ENCODE measurements around the gene PPP1R16B.

Gene PPP1R16B

GRCh38 chr20:38930242-38930569, 124.7 kb downstream of the PPP1R16B start:
- DNase-seq (ENCODE audit: low read depth): no peak
- TF ChIP-seq CTCF (IDR thresholded peaks at IDR 0.05; ENCODE audit: low read length, missing control alignments): no peak
- H3K4me3 ChIP-seq (replicated peaks; ENCODE audit: low read depth, low read length): no peak overlapping the region

GRCh38 chr20:38931984-38932383, 126.5 kb downstream of the PPP1R16B start:
- H3K4me3 ChIP-seq (replicated peaks; ENCODE audit: low read depth, low read length): peak overlapping the region; percentile 43
- TF ChIP-seq CTCF (IDR thresholded peaks at IDR 0.05; ENCODE audit: low read length, missing control alignments): no peak
- DNase-seq (ENCODE audit: low read depth): no peak

GRCh38 chr20:38932457-38933120, 127.1 kb downstream of the PPP1R16B start:
- H3K4me3 ChIP-seq (replicated peaks; ENCODE audit: low read depth, low read length): peak overlapping the region; percentile 43
- no peak for TF ChIP-seq CTCF (IDR thresholded peaks at IDR 0.05; ENCODE audit: low read length, missing control alignments)
- DNase-seq (ENCODE audit: low read depth): peak; percentile 92

GRCh38 chr20:38934530-38934929, 129.0 kb downstream of the PPP1R16B start:
- TF ChIP-seq CTCF (IDR thresholded peaks at IDR 0.05; ENCODE audit: low read length, missing control alignments): no peak
- no peak overlapping the region for H3K4me3 ChIP-seq (replicated peaks; ENCODE audit: low read depth, low read length)
- DNase-seq (ENCODE audit: low read depth): peak; percentile 16

GRCh38 chr20:38935285-38935684, 129.8 kb downstream of the PPP1R16B start:
- H3K4me3 ChIP-seq (replicated peaks; ENCODE audit: low read depth, low read length): no peak overlapping the region
- TF ChIP-seq CTCF (IDR thresholded peaks at IDR 0.05; ENCODE audit: low read length, missing control alignments): peak; percentile 29
- peak; percentile 53 for DNase-seq (ENCODE audit: low read depth)

GRCh38 chr20:38935967-38936407, 130.5 kb downstream of the PPP1R16B start:
- no peak overlapping the region for H3K4me3 ChIP-seq (replicated peaks; ENCODE audit: low read depth, low read length)
- peak; percentile 14 for DNase-seq (ENCODE audit: low read depth)
- no peak for TF ChIP-seq CTCF (IDR thresholded peaks at IDR 0.05; ENCODE audit: low read length, missing control alignments)

- no peak for TF ChIP-seq CTCF (IDR thresholded peaks at IDR 0.05; ENCODE audit: low read length, missing control alignments)
- no peak overlapping the region for H3K4me3 ChIP-seq (replicated peaks; ENCODE audit: low read depth, low read length)
- DNase-seq (ENCODE audit: low read depth): no peak
These were observed 131.5 kb downstream of the PPP1R16B start for GRCh38 chr20:38937000-38937399.

Measured in fibroblast of pulmonary artery (primary cell).